ENCODE measurements around the gene MAST3. TPM values are rescaled to one million over a fixed set of nuclear protein-coding genes. Genes with fewer than 3 reads are reported as not detected.
A peak's percentile ranks its signal among the peaks of the same experiment; 100 is the strongest.
"Not testable (repeated sequence)": the region's sequence is repeated elsewhere in the genome, so short reads cannot be mapped to it uniquely, and the experiment has no call there.

The MAST3 gene
- polyA plus RNA-seq, 1 experiment = 2.1 TPM

GRCh38 chr19:18083929-18084684, 13.5 kb upstream of the MAST3 start:
- DNase-seq (ENCODE audit: low read depth, low spot score) = no peak
- H3K4me3 ChIP-seq (ENCODE audit: low read depth, low read length) = no peak overlapping the region
- no peak for TF ChIP-seq CTCF (IDR thresholded peaks at IDR 0.05; ENCODE audit: low read depth, low read length)
- no peaks in the 10 kb centered on the region; the same call in 1 of the 2 replicates for H3K9me3 ChIP-seq (ENCODE audit: control insufficient read depth, insufficient read depth, low read length)
- H3K27me3 ChIP-seq (ENCODE audit: control insufficient read depth, insufficient read depth, low read length) = peaks cover 4% of the 10 kb centered on the region
- H3K27ac ChIP-seq (ENCODE audit: low read depth, low read length) = no peak overlapping the region
- CTCF ChIA-PET = no interaction called here
- POLR2A ChIA-PET = no interaction called here

GRCh38 chr19:18085702-18086457, 11.7 kb upstream of the MAST3 start:
- CTCF ChIA-PET = no interaction called here
- no peak for DNase-seq (ENCODE audit: low read depth, low spot score)
- peaks cover 4% of the 10 kb centered on the region for H3K27me3 ChIP-seq (ENCODE audit: control insufficient read depth, insufficient read depth, low read length)
- H3K9me3 ChIP-seq (ENCODE audit: control insufficient read depth, insufficient read depth, low read length) = no peaks in the 10 kb centered on the region; the same call in 1 of the 2 replicates
- H3K4me3 ChIP-seq (ENCODE audit: low read depth, low read length) = no peak overlapping the region
- TF ChIP-seq CTCF (IDR thresholded peaks at IDR 0.05; ENCODE audit: low read depth, low read length) = no peak
- H3K27ac ChIP-seq (ENCODE audit: low read depth, low read length) = no peak overlapping the region
- POLR2A ChIA-PET = no interaction called here

GRCh38 chr19:18086590-18087138, 10.9 kb upstream of the MAST3 start, which contains the start of gene IL12RB1:
Gene IL12RB1 (minus strand): TSS chr19:18086934. CDS start chr19:18086823, 111 bp downstream.
- H3K27me3 ChIP-seq (ENCODE audit: control insufficient read depth, insufficient read depth, low read length) = peaks cover 4% of the 10 kb centered on the region
- H3K4me3 ChIP-seq (ENCODE audit: low read depth, low read length) = peak within 1 kb of the TSS; percentile 22
- no peak for TF ChIP-seq CTCF (IDR thresholded peaks at IDR 0.05; ENCODE audit: low read depth, low read length)
- ChIA-PET POLR2A (interaction anchor here (0.7 kb wide), 1 partner anchor 16 kb away, joined by 5 read pairs; no protein-coding TSS in a partner anchor), CTCF (interaction anchor here (0.9 kb wide), 1 partner anchor 227 kb away, joined by 3 read pairs; the partner anchor contains the start of gene RPL18A)
- H3K9me3 ChIP-seq (ENCODE audit: control insufficient read depth, insufficient read depth, low read length) = no peaks in the 10 kb centered on the region; the same call in 1 of the 2 replicates
- no peak for DNase-seq (ENCODE audit: low read depth, low spot score)
- no peak within 1 kb of the TSS for H3K27ac ChIP-seq (ENCODE audit: low read depth, low read length)

GRCh38 chr19:18089096-18089541, 8.5 kb upstream of the MAST3 start:
- DNase-seq (ENCODE audit: low read depth, low spot score); H3K4me3 ChIP-seq (ENCODE audit: low read depth, low read length); H3K9me3 ChIP-seq (ENCODE audit: control insufficient read depth, insufficient read depth, low read length); H3K27ac ChIP-seq (ENCODE audit: low read depth, low read length); CTCF ChIA-PET; H3K27me3 ChIP-seq (ENCODE audit: control insufficient read depth, insufficient read depth, low read length): not testable (repeated sequence)
- POLR2A ChIA-PET = interaction anchor here (0.7 kb wide), 1 partner anchor 193 kb away, joined by 3 read pairs; the partner anchor contains the start of gene JUND

- no peak for DNase-seq (ENCODE audit: low read depth, low spot score)
- CTCF ChIA-PET = no interaction called here
- TF ChIP-seq CTCF (IDR thresholded peaks at IDR 0.05; ENCODE audit: low read depth, low read length) = no peak
- Histone ChIP-seq H3K27me3 (ENCODE audit: control insufficient read depth, insufficient read depth, low read length) (peaks cover 2% of the 10 kb centered on the region), H3K9me3 (ENCODE audit: control insufficient read depth, insufficient read depth, low read length) (no peaks in the 10 kb centered on the region; the same call in none of the 2 replicates), H3K4me3 (ENCODE audit: low read depth, low read length) (no peak overlapping the region), H3K27ac (ENCODE audit: low read depth, low read length) (no peak overlapping the region)
- POLR2A ChIA-PET = no interaction called here
These were observed 7.9 kb upstream of the MAST3 start for GRCh38 chr19:18089726-18090125.
